ENCODE results near the gene DBNDD2.

DNA sequence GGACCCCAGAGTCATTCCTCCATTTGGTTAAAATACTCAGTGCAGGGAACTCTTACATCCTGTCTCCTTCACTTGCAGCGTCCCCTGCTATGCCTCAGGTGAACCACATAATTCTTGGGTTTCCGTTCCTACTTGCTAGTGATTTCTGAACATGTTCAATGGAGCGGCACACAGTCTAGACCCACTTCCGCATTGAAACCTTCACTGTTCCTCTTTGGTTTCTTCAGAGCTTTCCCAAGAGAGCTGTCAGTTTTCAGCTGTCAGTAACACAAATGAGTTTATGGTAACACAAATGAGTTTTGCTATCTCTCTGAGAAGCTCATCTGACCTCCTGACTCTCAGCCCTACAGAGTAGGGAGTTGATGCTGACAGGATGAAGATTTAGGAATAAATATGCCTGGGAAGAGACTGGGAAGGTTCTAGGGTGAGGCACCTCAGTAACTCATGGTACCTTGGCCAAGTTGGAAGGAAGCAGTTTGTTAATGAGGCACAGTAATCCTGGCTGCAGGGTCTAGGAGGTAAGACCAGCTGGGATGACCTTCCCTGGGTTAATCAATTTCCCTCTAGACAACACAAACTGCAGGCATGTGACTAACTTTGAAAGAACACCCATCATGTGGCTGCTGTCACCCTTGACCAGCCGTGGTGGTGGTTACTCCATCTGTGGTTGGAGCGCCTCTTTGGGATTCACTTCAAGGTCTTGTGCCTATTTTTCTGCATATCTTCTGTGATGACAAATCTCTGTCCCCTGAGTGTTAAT, 39.7 kb upstream of the DBNDD2 start:
- TF ChIP-seq REST (IDR thresholded peaks at IDR 0.05; ENCODE audit: insufficient read depth in 1 of 2, low read depth in 2 of 2, low read length in 2 of 2) (no peak), TAF1 (IDR thresholded peaks at IDR 0.05; ENCODE audit: borderline replicate concordance, insufficient read depth, low read length) (no peak), POLR2AphosphoS5 (IDR thresholded peaks at IDR 0.05; ENCODE audit: low read depth, low read length) (no peak)
